Neuronal stem cell (in vitro differentiated cells): ENCODE measurements around the gene STAB2.

Experiments
- DNase-seq: peaks from one replicate; pipeline ENCODE4 v3.0.0-alpha.2; 2013; ENCODE audit warnings: low spot score
- H2AFZ ChIP-seq: one replicate; pipeline ENCODE4 v1.6.1; 2013; ENCODE audit warnings: mild to moderate bottlenecking, low read length, inconsistent platforms
- H2AK5ac ChIP-seq: 2 replicates; pipeline ENCODE4 v1.6.1; 2013; ENCODE audit warnings: low read depth, mild to moderate bottlenecking, inconsistent platforms, low read length, moderate library complexity, mixed read lengths
- H2BK120ac ChIP-seq: 2 replicates; pipeline ENCODE4 v1.6.1; 2013; ENCODE audit warnings: low read depth, mild to moderate bottlenecking, inconsistent platforms, low read length, moderate library complexity, mixed read lengths
- H2BK12ac ChIP-seq: one replicate; pipeline ENCODE4 v1.6.1; 2013; ENCODE audit warnings: low read length, inconsistent platforms
- H2BK15ac ChIP-seq: 2 replicates; pipeline ENCODE4 v1.6.1; 2013; ENCODE audit warnings: mild to moderate bottlenecking, low read length, inconsistent platforms, mixed read lengths
- H2BK5ac ChIP-seq: one replicate; pipeline ENCODE4 v1.6.1; 2013; ENCODE audit warnings: inconsistent platforms, mild to moderate bottlenecking, low read length, moderate library complexity
- H3K14ac ChIP-seq: one replicate; pipeline ENCODE4 v1.6.1; 2013; ENCODE audit warnings: low read length, inconsistent platforms
- H3K18ac ChIP-seq: 2 replicates; pipeline ENCODE4 v1.6.1; 2013; ENCODE audit warnings: low read length, inconsistent platforms
- H3K23ac ChIP-seq: 2 replicates; pipeline ENCODE4 v1.6.1; 2013; ENCODE audit warnings: low read depth, mild to moderate bottlenecking, mixed read lengths, low read length, inconsistent platforms; ENCODE audit not compliant: poor library complexity
- H3K27ac ChIP-seq: replicated peaks from 3 replicates; pipeline ENCODE4 v1.5.1; 2013; ENCODE audit warnings: low read length, inconsistent platforms
- H3K27me3 ChIP-seq, 3 experiments: 2 replicates each; pipeline ENCODE4 v1.6.1; 2013; ENCODE audit warnings: low read length in 3 of 3, mild to moderate bottlenecking in 2 of 3, inconsistent platforms in 1 of 3, low read depth in 1 of 3, mixed read lengths in 1 of 3, moderate library complexity in 1 of 3; ENCODE audit not compliant: control insufficient read depth in 3 of 3, insufficient read depth in 3 of 3
- H3K36me3 ChIP-seq, 2 donors: replicated peaks in 1 of 2; 2 replicates each; pipeline ENCODE4 v1.6.1; 2013; ENCODE audit warnings: low read length in 2 of 2; ENCODE audit not compliant: control insufficient read depth in 2 of 2, insufficient read depth in 2 of 2
- H3K4ac ChIP-seq: 2 replicates; pipeline ENCODE4 v1.6.1; 2013; ENCODE audit warnings: inconsistent platforms, mild to moderate bottlenecking, low read length, moderate library complexity
- H3K4me1 ChIP-seq, 2 donors: 1 replicate in 1 of 2; 2 replicates in 1 of 2; pipeline ENCODE4 v1.6.1; 2013; ENCODE audit warnings: low read length in 2 of 2, low read depth in 1 of 2; ENCODE audit not compliant: control insufficient read depth in 2 of 2, insufficient read depth in 1 of 2
- H3K4me2 ChIP-seq: one replicate; pipeline ENCODE4 v1.6.1; 2013; ENCODE audit warnings: mild to moderate bottlenecking, low read length, inconsistent platforms; ENCODE audit not compliant: insufficient read depth, poor library complexity, severe bottlenecking
- H3K4me3 ChIP-seq, 2 donors: 2 replicates each; pipeline ENCODE4 v1.5.1; 2013; ENCODE audit warnings: low read length in 2 of 2, mild to moderate bottlenecking in 2 of 2, inconsistent platforms in 1 of 2, moderate library complexity in 1 of 2
- H3K79me1 ChIP-seq: one replicate; pipeline ENCODE4 v1.6.1; 2013; ENCODE audit warnings: low read depth, mild to moderate bottlenecking, inconsistent platforms, low read length, moderate library complexity
- H3K9ac ChIP-seq: one replicate; pipeline ENCODE4 v1.6.1; 2013; ENCODE audit warnings: mild to moderate bottlenecking, low read depth, low read length, inconsistent platforms; ENCODE audit not compliant: poor library complexity
- H3K9me3 ChIP-seq, 2 donors: replicated peaks in 1 of 2; 2 replicates each; pipeline versions ENCODE3 to v1.6.1; 2013; ENCODE audit warnings: low read length in 2 of 2, mild to moderate bottlenecking in 2 of 2, inconsistent platforms in 1 of 2, low read depth in 1 of 2, mixed read lengths in 1 of 2, moderate library complexity in 1 of 2; ENCODE audit not compliant: control insufficient read depth in 2 of 2, insufficient read depth in 1 of 2
- H4K8ac ChIP-seq: one replicate; pipeline ENCODE4 v1.6.1; 2013; ENCODE audit warnings: low read depth, mild to moderate bottlenecking, inconsistent platforms, low read length, moderate library complexity
- H4K91ac ChIP-seq: one replicate; pipeline ENCODE4 v1.6.1; 2013; ENCODE audit warnings: low read length, low read depth, mild to moderate bottlenecking, inconsistent platforms; ENCODE audit not compliant: poor library complexity
- WGBS, 2 donors: extraction: QIAGEN DNeasy Blood & Tissue Kit; methylation state at CpG; one replicate each; pipeline ENCODE4 v1.1.7; 2013; ENCODE audit warnings: missing lambda C conversion rate in 2 of 2, mixed read lengths in 1 of 2; ENCODE audit not compliant: insufficient read length in 2 of 2, insufficient replicate concordance in 1 of 2; ENCODE audit errors: extremely low coverage in 2 of 2; 5-methylcytosine and 5-hydroxymethylcytosine counted together

The STAB2 gene

GRCh38 chr12:103546959-103547358 is 40.1 kb upstream of the STAB2 start:
- Histone ChIP-seq H2BK15ac (no peak overlapping the region), H3K9ac (no peak overlapping the region), H3K14ac (no peak overlapping the region), H3K18ac (no peak overlapping the region), H2AFZ (no peak overlapping the region), H2AK5ac (no peak overlapping the region), H4K91ac (no peak overlapping the region), H3K23ac (no peak overlapping the region), H3K9me3 (peaks cover 0 to 2% of the 10 kb centered on the region in 2 donors), H3K36me3 (no peaks in the 10 kb centered on the region), H3K4me1 (peaks cover 0 to 2% of the 10 kb centered on the region in 2 donors), H2BK12ac (no peak overlapping the region), H2BK5ac (no peak overlapping the region), H3K27me3 (no peaks in the 10 kb centered on the region), H2BK120ac (no peak overlapping the region), H4K8ac (no peak overlapping the region), H3K4me3 (no peak overlapping the region), H3K79me1 (no peaks in the 10 kb centered on the region), H3K4ac (no peak overlapping the region), H3K27ac (no peak overlapping the region), H3K4me2 (no peak overlapping the region)
- WGBS, 2 donors, result no CpG with 5 or more reads among the region's 2 CpGs
- no peak for DNase-seq

- DNase-seq, result no peak
- H3K4ac ChIP-seq, result no peak overlapping the region
- no peak overlapping the region for H3K23ac ChIP-seq
- H2BK120ac ChIP-seq, result no peak overlapping the region
- no peak overlapping the region for H2AK5ac ChIP-seq
- H3K27ac ChIP-seq, result no peak overlapping the region
- H2BK5ac ChIP-seq, result no peak overlapping the region
- H3K9me3 ChIP-seq, result peaks cover 0 to 2% of the 10 kb centered on the region in 2 donors
- H3K4me2 ChIP-seq, result no peak overlapping the region
- no CpG with 5 or more reads among the region's 3 CpGs for WGBS, 2 donors
- H3K4me1 ChIP-seq, result peaks cover 0 to 2% of the 10 kb centered on the region in 2 donors
- H4K91ac ChIP-seq, result no peak overlapping the region
- no peak overlapping the region for H2BK15ac ChIP-seq
- H3K36me3 ChIP-seq, result no peaks in the 10 kb centered on the region
- H3K79me1 ChIP-seq, result no peaks in the 10 kb centered on the region
- H3K27me3 ChIP-seq, result no peaks in the 10 kb centered on the region
- H2AFZ ChIP-seq, result no peak overlapping the region
- no peak overlapping the region for H3K14ac ChIP-seq
- no peak overlapping the region for H3K4me3 ChIP-seq
- no peak overlapping the region for H3K9ac ChIP-seq
- H3K18ac ChIP-seq, result no peak overlapping the region
- no peak overlapping the region for H2BK12ac ChIP-seq
- H4K8ac ChIP-seq, result no peak overlapping the region
These were observed 39.7 kb upstream of the STAB2 start for GRCh38 chr12:103547376-103547775.

DNA sequence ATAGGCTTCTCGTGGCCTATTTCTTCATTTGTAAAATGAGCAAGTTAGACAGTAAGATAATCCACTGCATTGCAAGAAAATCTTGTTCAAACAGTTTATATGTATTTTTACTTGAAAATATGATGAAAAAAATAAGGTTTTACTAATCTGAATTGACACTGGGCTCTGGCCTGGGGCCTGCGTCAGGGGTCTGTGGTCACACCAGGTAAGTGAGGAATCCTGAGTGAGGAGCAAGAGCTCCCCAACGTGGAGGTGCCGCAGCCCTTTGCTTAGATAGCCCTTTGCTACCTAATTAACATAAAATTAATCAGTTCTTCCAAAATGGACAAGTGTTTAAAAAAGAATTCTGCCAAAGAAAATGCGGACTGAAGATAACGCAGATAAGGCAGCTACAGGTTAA is 39.1 kb upstream of the STAB2 start:
- Histone ChIP-seq H2BK120ac (no peak overlapping the region), H3K27me3 (no peaks in the 10 kb centered on the region), H3K4me3 (no peak overlapping the region), H2BK5ac (no peak overlapping the region), H4K8ac (no peak overlapping the region), H2AFZ (no peak overlapping the region), H3K4ac (no peak overlapping the region), H3K4me2 (no peak overlapping the region), H4K91ac (no peak overlapping the region), H2AK5ac (no peak overlapping the region), H3K79me1 (no peaks in the 10 kb centered on the region), H3K14ac (no peak overlapping the region), H3K23ac (no peak overlapping the region), H3K27ac (no peak overlapping the region), H3K36me3 (no peaks in the 10 kb centered on the region), H3K9me3 (peaks cover 0 to 2% of the 10 kb centered on the region in 2 donors), H3K9ac (no peak overlapping the region), H3K4me1 (peaks cover 0 to 2% of the 10 kb centered on the region in 2 donors), H2BK15ac (no peak overlapping the region), H2BK12ac (no peak overlapping the region), H3K18ac (no peak overlapping the region)
- no peak for DNase-seq
- no CpG with 5 or more reads among the region's 6 CpGs for WGBS, 2 donors

- H4K8ac ChIP-seq, result no peak overlapping the region
- H2BK120ac ChIP-seq, result no peak overlapping the region
- no CpG with 5 or more reads among the region's 10 CpGs for WGBS, 2 donors
These were observed 38.2 kb upstream of the STAB2 start for GRCh38 chr12:103548622-103549601.

More at GRCh38 chr12:103548622-103549601, 38.2 kb upstream of the STAB2 start:
- Histone ChIP-seq H3K4me1 (peaks cover 0 to 2% of the 10 kb centered on the region in 2 donors), H3K36me3 (no peaks in the 10 kb centered on the region), H2BK5ac (no peak overlapping the region), H3K79me1 (no peaks in the 10 kb centered on the region), H3K9me3 (peaks cover 0 to 2% of the 10 kb centered on the region in 2 donors), H2AK5ac (no peak overlapping the region), H3K27me3 (no peaks in the 10 kb centered on the region), H3K27ac (no peak overlapping the region), H2BK12ac (no peak overlapping the region), H2AFZ (no peak overlapping the region), H2BK15ac (no peak overlapping the region), H3K14ac (no peak overlapping the region), H3K4me2 (no peak overlapping the region), H3K18ac (no peak overlapping the region), H3K9ac (no peak overlapping the region), H3K23ac (no peak overlapping the region), H3K4me3 (no peak overlapping the region), H4K91ac (no peak overlapping the region), H3K4ac (no peak overlapping the region)
- peak; percentile 72 for DNase-seq
